AG04449 (cell line): ENCODE measurements around the gene THRB.
A peak's percentile ranks its signal among the peaks of the same experiment; 100 is the strongest.

Source experiments
- CTCF ChIA-PET: fragments of 350-600 bp; formaldehyde crosslinking; extraction: SDS; loops from one replicate; lab custom pipeline; 2021; ENCODE audit warnings: antibody characterized with exemption; lab: Yijun Ruan, JAX
- POLR2A ChIA-PET: fragments of 400-600, 350-600 bp; formaldehyde crosslinking; extraction: SDS; loops from one replicate; lab custom pipeline; 2020; ENCODE audit warnings: antibody characterized with exemption, inconsistent platforms; lab: Yijun Ruan, JAX
- DNase-seq: peaks from one replicate; pipeline ENCODE4 v3.0.0-alpha.2; 2010; ENCODE audit warnings: low read depth, low spot score
- H3K4me3 ChIP-seq: 2 replicates; pipeline ENCODE4 v1.5.1; 2011; ENCODE audit warnings: low read depth, mild to moderate bottlenecking, control low read depth, low read length
- TF ChIP-seq, protein P1 (sequence below): IDR thresholded peaks from one replicate; pipeline ENCODE4 v1.5.1; 2011; ENCODE audit warnings: mild to moderate bottlenecking, moderate library complexity, low read length, control low read depth, inconsistent platforms; ENCODE audit not compliant: insufficient read depth; ENCODE audit errors: missing control alignments

The THRB gene

GRCh38 chr3:24240306-24240705 lies 254.3 kb downstream of the THRB start:
- H3K4me3 ChIP-seq = no peak overlapping the region
- DNase-seq = no peak
- TF ChIP-seq, protein P1, sequence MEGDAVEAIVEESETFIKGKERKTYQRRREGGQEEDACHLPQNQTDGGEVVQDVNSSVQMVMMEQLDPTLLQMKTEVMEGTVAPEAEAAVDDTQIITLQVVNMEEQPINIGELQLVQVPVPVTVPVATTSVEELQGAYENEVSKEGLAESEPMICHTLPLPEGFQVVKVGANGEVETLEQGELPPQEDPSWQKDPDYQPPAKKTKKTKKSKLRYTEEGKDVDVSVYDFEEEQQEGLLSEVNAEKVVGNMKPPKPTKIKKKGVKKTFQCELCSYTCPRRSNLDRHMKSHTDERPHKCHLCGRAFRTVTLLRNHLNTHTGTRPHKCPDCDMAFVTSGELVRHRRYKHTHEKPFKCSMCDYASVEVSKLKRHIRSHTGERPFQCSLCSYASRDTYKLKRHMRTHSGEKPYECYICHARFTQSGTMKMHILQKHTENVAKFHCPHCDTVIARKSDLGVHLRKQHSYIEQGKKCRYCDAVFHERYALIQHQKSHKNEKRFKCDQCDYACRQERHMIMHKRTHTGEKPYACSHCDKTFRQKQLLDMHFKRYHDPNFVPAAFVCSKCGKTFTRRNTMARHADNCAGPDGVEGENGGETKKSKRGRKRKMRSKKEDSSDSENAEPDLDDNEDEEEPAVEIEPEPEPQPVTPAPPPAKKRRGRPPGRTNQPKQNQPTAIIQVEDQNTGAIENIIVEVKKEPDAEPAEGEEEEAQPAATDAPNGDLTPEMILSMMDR = no peak
- ChIA-PET POLR2A (no interaction called here), CTCF (interaction anchor here (1.1 to 7.7 kb wide), 3 partner anchors 47 to 241 kb away, joined by 3 to 121 read pairs (median 7); no protein-coding TSS in a partner anchor)

DNA sequence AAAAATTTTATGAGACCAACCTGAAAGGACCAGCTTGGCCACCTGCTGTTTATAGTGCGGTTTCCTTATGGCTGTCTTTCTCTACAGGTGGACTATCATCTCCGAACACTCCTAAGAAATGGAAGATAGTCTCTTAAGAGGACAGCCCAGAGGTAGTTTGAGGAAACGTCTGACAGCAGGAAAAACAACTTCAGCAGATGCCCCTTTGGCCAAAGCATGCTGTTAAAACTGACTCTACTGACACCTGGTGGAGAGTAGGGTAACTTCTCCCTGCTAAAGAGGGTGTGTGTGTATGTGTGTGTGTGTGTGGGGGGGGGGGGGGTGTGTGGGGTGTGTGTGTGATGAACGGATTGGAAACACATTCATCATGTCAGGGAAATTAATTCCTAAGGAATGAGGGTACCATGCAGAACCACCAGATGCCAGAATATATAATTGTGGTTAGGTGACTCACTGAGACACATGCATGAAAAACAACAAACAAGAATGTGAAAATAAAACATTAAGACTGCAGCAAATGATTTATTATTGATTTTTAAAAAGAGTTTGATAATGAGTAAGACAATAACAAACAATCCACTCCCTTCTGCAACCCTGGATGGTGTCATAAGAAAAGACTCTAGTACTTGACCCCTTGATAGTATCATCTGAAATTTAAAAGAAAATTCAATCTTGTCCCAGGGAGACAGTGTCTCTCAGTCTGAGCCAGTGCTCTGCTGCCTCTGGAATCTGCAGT lies 256.5 kb downstream of the THRB start:
- TF ChIP-seq, protein P1 = peak; percentile 79
- peak; percentile 89 for DNase-seq
- CTCF ChIA-PET = interaction anchor here (0.7 to 7.7 kb wide), 15 partner anchors 7 to 239 kb away, joined by 3 to 121 read pairs (median 5); no protein-coding TSS in a partner anchor
- H3K4me3 ChIP-seq = no peak overlapping the region
- POLR2A ChIA-PET = no interaction called here

DNA sequence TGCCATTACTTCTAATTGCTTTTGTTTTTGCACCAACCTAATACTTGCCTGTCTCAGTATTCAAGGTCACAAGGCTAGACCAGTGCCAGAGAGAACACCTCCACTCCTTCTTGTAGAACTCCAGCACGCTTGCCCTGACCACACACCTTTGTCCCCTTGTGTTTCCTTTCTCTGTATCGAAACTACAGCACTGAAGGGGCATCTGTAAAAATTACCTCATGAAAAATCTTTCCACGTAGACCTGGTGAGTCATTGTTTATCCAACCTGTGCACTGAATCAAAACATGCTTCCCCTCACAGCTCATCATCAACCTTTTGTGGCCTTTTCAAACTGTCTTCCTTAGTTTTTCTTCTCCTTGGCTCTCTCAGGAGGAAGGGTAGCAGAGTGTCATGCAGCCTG lies 259.5 kb downstream of the THRB start:
- POLR2A ChIA-PET = no interaction called here
- H3K4me3 ChIP-seq = no peak overlapping the region
- CTCF ChIA-PET = interaction anchor here (1.6 to 7.7 kb wide), 3 partner anchors 10 to 236 kb away, joined by 5 to 121 read pairs (median 61); no protein-coding TSS in a partner anchor
- no peak for DNase-seq
- TF ChIP-seq, protein P1 = no peak

DNA sequence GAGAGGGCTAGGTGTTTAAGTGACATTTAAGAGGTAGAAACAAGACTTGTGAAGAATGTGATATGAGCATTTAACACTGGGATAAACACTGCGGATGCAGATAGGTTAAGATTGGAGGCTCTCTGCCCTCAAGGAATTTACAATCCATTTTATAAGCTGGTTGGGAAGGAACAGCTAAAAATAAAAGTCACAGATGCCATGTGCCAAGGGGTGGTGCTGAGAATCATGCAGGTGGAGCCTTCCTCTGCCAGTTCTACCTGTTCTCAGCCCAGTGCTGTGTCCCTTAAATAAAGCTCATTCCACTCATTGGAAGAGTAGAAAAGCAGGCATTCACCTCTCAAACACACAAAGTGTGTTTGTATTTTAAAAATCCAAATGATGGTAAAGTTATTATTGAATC lies 261.9 kb downstream of the THRB start:
- H3K4me3 ChIP-seq = no peak overlapping the region
- TF ChIP-seq, protein P1 = no peak
- ChIA-PET CTCF (interaction anchor here (6.4 kb wide), 1 partner anchor 47 kb away, joined by 61 read pairs; no protein-coding TSS in a partner anchor), POLR2A (no interaction called here)
- no peak for DNase-seq

- CTCF ChIA-PET = interaction anchor here (0.8 to 2.2 kb wide), 3 partner anchors 12 to 450 kb away, joined by 3 to 5 read pairs (median 4); no protein-coding TSS in a partner anchor
- no peak overlapping the region for H3K4me3 ChIP-seq
- POLR2A ChIA-PET = no interaction called here
- TF ChIP-seq, protein P1 = no peak
- no peak for DNase-seq
Observed at GRCh38 chr3:24229468-24230221, 265.0 kb downstream of the THRB start.

GRCh38 chr3:24227635-24228034 lies 267.0 kb downstream of the THRB start:
- ChIA-PET CTCF (interaction anchor here (1.2 to 1.7 kb wide), 2 partner anchors 9 to 228 kb away, joined by 3 to 7 read pairs; no protein-coding TSS in a partner anchor), POLR2A (no interaction called here)
- TF ChIP-seq, protein P1 = no peak
- no peak for DNase-seq
- H3K4me3 ChIP-seq = no peak overlapping the region
